HT-29 (cell line): ENCODE data around the gene EXOSC7. TPM values are rescaled to one million over a fixed set of nuclear protein-coding genes. Genes with fewer than 3 reads are reported as not detected.
A peak's percentile ranks its signal among the peaks of the same experiment; 100 is the strongest.
"Not testable (repeated sequence)": the region's sequence is repeated elsewhere in the genome, so short reads cannot be mapped to it uniquely, and the experiment has no call there.

Experiments
- DNase-seq: peaks from one replicate; pipeline ENCODE4 v3.0.0-alpha.2; 2015; ENCODE audit warnings: low spot score
- total RNA-seq: library from RNA; depleted of rRNA; stranded (reverse); fragments of >200 nt; shearing (Covaris generic); gene quantifications from 2 replicates; pipeline ENCODE4 v1.2.3, GENCODE V29; 2014

The EXOSC7 gene
- total RNA-seq, 1 experiment from 2014 or later, result 35.2 TPM

DNA sequence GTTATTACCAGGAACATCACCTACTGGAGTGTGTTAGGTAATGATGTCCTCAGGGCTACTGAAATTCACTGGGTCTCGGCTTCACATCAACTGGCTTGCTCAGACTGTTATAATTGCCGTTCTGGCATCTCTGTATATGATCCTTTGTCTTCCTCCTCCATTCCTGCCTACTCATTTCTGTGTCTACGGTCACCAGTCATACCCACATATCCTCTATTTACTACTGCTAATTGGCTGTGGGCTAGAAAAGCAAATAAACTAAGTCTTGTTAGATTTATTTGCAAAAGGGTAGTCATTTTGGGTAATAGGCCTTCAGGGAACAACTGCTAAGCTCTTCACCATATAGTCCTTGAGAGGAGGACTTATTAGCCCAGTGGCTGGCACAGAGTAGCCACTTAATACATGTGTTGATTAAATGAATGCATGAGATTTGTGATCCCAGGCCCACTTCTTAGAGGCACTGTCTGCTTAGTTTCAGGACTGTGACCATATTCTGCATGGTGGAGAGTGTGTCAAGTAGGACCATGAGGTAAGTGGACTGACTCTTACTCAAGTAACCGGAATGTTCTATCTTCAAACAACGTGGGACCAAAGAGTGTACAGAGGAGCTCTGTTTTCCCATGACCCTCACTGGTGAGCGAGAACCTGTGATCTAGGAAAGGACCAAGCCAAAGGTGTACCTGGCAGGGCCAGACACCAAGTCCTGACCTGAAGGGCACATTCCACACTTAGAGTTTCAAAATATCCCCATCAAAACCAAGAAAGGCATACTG is 13.2 kb upstream of the EXOSC7 start:
- no peak for DNase-seq

- DNase-seq, result no peak
Measured at GRCh38 chr3:44963571-44964325, 12.3 kb upstream of the EXOSC7 start.

GRCh38 chr3:44965165-44965564 is 10.9 kb upstream of the EXOSC7 start:
- DNase-seq, result no peak

DNA sequence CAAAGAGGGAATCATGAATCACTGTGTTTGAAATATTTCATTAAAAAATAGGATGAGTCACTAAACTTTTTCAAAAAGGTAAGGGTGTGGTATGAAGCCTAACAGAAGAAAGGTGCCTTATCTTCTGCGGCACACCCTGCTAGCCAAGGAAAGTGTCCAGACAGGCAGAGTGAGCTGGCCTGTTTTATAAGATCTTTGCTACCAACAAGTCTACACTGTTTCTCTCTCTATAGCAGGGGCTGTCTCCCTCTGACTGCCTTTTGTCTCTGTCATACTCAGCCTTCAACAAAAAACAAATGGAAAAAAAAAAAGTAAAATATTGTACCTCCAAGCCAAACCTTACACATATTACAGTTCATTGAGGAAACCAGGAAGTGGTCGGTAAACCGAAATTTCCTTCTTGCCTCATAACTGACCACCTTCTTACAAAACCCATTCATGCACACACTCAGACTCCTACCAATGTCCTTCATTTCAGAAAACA is 9.2 kb upstream of the EXOSC7 start:
- DNase-seq, result peak; percentile 44

- no peak for DNase-seq
Measured at GRCh38 chr3:44968447-44968858, 7.6 kb upstream of the EXOSC7 start.

DNA sequence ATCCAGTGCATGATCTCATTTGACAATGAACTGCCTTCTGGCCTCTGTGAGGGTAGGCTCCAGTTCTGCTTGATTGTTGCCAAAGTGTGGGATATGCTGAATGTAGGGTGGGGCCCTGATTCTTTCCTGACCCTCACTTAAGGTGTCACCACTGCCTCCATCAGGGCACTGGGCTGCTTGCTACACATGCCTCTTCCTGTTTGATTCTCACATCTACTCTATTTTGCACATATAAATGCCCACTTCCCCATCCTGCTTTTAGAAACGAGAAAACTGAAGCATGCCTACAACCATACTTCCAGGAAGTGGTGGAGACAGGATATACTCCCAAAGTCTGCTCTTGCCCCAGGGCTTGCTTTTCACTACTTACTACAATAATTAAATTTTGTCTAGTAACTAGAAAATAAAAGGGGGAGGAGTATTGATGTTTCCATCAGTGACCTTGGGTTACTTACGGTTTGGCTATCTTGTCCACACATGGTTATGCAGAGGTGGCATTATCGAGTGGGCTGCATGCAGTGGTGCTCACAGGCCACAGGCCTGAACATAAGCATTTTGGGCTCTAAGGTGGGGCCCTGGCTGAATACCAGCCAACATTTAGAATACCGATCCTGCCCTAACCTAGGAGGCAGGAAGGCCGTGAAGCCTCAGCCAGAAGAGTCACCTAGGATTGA is 6.8 kb upstream of the EXOSC7 start:
- DNase-seq, result no peak

GRCh38 chr3:44969828-44970179 is 6.2 kb upstream of the EXOSC7 start:
- no peak for DNase-seq

GRCh38 chr3:44970926-44971490 is 5.0 kb upstream of the EXOSC7 start:
- peak; percentile 58 for DNase-seq

DNA sequence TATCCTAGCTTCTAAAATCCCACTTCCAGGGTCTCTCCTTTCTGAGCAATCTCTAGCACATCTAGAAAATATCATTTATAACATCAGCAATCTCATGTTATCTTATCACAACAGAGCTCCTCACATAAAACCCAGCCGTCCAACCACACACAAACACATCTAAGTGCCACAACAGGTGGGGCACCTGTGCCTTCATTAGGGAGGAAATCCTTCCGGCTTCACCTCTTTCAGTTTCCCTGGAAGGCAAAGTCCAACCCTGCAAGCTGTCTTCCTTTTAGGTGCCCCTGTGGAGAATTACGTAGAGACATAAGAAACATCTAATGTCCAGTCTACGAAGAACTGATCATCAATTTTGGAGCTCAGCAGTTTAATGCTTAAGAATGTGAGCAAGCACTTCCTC is 1.6 kb upstream of the EXOSC7 start:
- DNase-seq, result peak; percentile 49

- no peak for DNase-seq
Measured at GRCh38 chr3:44981220-44981619, 5.2 kb downstream of the EXOSC7 start.

DNA sequence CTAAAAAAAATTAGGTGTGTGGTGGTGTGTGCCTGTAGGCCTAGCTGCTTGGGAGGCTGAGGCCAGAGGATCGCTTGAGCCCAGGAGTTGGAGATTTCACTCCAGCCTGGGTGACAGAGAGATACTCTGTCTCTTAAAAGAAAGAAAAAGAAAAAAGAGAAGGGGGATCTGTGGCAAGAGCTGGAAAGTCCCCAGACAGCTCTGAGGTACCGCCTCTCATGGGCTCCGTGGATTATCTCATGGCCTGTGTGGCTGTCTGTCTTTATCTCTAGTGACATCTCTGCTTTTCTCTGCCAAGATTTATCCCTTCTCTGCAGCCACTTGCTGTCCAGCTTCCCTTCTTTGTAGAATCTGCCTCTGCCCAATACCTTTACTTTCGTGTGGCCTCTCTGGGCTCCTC is 5.7 kb downstream of the EXOSC7 start:
- DNase-seq, result no peak

DNA sequence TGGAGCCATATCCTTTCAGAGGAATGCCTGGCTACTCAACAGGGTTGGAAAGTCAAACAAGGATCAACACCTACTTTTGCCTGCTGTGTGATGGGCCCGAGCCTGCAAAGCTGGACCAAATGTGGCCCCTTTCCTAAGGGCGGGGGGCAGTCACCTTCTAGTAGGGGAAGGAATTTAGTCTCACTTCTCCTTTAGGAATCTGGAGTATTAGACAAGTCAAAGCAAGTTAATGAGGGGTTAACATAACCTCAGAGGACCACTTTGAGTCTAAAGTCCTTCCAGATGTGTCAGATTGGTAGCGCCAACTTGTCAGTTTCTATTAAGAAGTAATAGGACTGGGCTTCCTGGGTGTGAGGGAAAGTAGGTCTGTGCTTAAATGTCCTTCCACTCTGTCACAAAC is 6.8 kb downstream of the EXOSC7 start:
- DNase-seq, result no peak

GRCh38 chr3:44983484-44983941 is 7.5 kb downstream of the EXOSC7 start:
- DNase-seq, result no peak

DNA sequence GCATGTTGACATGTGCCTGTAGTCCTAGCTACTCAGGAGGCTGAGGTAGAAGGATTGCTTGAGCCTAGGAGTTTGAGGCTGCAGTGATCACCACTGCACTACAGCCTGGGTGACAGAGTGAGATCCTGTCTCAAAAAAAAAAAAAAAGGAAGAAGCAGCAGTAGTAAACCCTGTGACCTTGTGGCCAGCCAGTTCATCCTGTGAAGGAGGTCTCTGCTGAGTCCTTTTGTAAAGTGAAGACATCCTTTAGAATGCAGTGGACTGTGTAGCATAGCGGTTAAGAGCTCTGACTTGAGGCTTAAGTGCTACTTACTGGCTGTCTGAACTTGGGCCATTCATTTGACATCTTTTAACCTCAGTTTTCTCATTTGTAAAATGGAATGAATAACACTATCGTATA is 8.3 kb downstream of the EXOSC7 start:
- DNase-seq, result no peak

DNA sequence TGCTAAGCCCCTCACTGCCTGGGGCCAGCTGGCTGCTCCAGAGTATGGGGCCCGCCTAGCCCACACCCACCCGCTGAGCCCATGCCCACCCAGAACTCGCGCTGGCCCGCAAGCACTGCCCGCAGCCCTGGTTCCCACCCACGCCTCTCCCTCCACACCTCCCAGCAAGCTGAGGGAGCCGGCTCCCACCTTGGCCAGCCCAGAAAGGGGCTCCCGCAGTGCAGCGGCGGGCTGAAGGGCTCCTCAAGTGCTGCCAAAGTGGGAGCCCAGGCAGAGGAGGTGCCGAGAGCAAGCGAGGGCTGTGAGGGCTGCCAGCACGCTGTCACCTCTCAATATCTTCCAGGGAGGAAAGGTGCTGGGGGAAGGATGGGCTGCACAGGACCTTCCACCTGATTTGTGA is 10.3 kb downstream of the EXOSC7 start:
- DNase-seq, result not testable (repeated sequence)

DNA sequence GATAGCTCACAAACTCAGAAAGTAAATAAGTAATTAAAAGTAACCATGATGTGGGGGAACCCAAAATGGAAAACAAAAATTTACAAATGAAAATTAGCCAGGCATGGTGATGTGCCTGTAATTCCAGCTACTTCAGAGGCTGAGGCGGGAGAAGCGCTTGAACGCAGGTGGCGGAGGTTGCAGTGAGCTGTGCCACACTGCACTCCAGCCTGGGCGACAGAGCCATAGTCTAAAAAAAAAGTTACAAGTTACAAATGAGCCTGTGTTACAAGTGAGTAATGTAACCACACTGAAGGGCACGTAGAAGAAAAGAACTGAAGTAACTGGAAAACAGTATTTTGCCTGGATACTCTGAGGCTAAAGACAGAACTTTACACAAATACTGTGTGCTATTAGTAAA is 11.3 kb downstream of the EXOSC7 start:
- DNase-seq, result no peak

GRCh38 chr3:44988073-44988472 is 12.0 kb downstream of the EXOSC7 start:
- no peak for DNase-seq

GRCh38 chr3:44989141-44989540 is 13.1 kb downstream of the EXOSC7 start:
- no peak for DNase-seq

DNA sequence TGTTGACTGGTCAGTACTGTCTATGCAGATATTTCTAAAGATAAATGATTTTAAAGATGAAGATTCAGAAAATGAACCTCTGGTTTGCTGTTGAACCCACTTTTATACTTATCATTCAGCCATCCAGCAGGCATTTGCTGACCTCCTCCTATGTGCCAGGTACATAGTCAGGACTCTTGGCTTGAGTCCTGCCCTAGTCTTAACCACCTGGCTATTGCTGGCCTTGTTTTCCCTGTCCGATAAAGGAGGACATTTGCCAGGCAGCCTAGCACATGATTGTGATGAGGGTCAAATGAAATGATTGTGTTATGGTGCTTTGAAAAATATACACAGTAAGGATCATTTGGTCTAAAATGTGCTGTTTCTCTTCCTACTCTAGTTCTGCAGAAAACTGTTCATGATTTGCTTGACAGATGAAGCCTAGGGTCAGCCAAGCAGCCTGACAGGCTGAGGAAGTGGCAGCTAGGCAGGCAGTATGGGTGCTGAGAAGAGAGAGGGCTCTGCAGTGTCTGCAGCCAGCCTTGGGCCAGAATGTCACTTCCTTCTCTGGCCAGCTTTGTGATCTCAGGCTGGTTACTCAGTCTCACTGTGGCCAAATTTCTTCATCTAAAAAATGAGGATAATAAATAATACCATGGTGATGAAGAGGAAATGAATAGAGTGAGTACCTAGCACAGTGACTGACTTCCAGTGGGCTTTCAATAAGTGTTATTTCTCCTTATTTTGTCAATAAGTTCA is 13.8 kb downstream of the EXOSC7 start:
- DNase-seq, result no peak

DNA sequence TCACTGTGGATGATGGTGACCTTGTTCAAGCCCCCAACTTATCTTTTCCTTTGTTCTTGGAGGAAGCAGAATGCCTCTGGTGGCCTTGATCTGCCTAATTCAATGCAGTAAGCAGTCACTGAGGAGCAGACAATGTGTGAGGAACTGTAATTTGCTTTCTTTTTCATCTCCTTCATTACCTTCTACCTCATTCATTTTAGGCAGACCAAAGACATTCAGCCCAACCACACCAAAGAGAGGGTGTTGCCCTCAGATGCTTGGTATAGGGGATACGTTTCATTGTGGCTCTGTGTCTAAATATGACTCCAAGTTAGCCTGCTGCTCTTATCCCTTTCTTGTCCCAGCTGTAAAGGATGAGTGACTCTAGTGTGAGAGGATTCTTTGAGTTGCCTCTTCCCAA is 15.3 kb downstream of the EXOSC7 start:
- DNase-seq, result no peak
